ENCODE measurements around the gene DOK6.

DNA sequence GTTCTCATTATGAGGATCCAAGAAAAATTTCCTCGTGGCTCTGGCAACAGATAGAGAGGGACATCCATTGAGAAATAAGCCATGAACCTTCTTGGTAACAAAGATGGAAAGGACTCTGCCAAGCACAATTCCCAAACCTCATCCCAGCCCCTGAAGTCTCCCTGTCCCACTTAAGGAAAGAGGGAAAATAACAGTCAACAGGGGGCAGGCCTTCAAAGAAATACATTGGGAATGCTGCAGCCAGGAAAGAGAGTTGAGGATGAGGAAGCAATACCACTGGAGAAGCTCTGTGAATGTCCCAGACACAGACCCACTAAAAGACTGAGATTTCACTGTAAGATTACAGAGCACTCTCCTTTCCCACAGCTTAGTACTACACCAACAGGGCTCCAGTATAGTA lies 453.8 kb downstream of the DOK6 start:
- TF ChIP-seq POLR2AphosphoS5 (IDR thresholded peaks at IDR 0.05; ENCODE audit: low read depth, low read length) (no peak), POLR2A (IDR thresholded peaks at IDR 0.05; ENCODE audit: low read depth, low read length) (no peak), TAF1 (IDR thresholded peaks at IDR 0.05; ENCODE audit: low read depth, low read length) (no peak), SPI1 (IDR thresholded peaks at IDR 0.05; ENCODE audit: low read depth, low read length) (no peak), PAX5 (IDR thresholded peaks at IDR 0.05; ENCODE audit: insufficient read depth, low read length, severe bottlenecking) (no peak)

Measured in GM12891 (cell line).